Caki2 (cell line): ENCODE data around the gene HAVCR1. TPM values are rescaled to one million over a fixed set of nuclear protein-coding genes. Genes with fewer than 3 reads are reported as not detected.
A peak's percentile ranks its signal among the peaks of the same experiment; 100 is the strongest.
"Not testable (repeated sequence)": the region's sequence is repeated elsewhere in the genome, so short reads cannot be mapped to it uniquely, and the experiment has no call there.

Source experiments
- DNase-seq: peaks from one replicate; pipeline ENCODE4 v3.0.0-alpha.2; 2015; ENCODE audit warnings: low read depth
- in situ Hi-C: cut with HindIII; loops from 2 replicates; pipeline ENCODE4 v1.10.0; 2016; ENCODE audit warnings: low sequenced_read_pairs, low pct_unique_long_range_greater_than_20kb, mixed read lengths
- total RNA-seq: library from RNA; depleted of rRNA; stranded (reverse); fragments of >200 nt; shearing (Covaris generic); gene quantifications from 2 replicates; pipeline ENCODE4 v1.2.3, GENCODE V29; 2014; ENCODE audit warnings: low replicate concordance

Gene HAVCR1
- total RNA-seq, 1 experiment from 2014 or later = 62.9 TPM

DNA sequence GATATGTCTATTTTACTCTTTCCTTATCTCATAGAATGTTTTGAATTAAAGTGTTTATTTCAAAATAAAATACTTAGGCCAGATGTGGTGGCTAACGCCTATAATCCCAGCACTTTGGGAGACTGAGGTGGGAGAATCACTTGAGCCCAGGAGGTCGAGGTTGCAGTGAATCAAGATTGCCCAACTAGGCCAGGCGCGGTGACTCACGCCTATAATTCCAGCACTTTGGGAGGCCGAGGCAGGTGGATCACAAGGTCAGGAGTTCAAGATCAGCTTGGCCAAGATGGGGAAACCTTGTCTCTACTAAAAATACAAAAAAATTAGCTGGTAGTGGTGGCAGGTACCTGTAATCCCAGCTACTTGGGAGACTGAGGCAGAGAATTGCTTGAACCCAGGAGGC is 2.1 kb downstream of the HAVCR1 start:
- DNase-seq, in situ Hi-C loops: not testable (repeated sequence)

DNA sequence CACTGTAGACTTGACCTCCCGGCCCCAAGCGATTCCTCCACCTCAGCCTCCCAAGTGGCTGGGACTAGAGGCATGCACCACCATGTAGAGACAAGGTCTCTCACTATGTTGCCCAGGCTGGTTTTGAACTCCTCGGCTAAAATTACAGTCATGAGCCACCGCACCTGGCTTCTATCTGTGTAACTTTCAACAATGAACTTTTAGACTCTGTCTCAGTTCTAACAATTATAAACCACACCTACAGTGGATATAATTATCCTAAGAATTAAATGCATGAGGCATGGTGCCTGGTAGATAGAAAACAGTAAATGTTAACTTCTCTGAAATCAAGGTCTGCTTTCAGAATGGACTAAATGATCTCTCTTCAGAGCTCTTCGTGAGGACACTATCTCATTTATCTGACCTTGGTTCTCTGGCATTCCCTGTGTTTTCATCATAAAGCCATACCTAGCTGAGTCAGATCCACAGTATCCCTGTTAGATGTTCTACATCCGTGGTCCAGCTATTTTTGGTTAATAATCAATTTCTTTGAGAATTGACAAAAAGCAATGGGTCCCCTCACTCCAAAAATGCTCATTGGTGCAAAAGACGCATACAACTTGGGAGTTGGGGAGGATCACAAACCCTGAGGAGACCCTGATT is 7.2 kb downstream of the HAVCR1 start:
- in situ Hi-C loops = no loop called here
- no peak for DNase-seq

DNA sequence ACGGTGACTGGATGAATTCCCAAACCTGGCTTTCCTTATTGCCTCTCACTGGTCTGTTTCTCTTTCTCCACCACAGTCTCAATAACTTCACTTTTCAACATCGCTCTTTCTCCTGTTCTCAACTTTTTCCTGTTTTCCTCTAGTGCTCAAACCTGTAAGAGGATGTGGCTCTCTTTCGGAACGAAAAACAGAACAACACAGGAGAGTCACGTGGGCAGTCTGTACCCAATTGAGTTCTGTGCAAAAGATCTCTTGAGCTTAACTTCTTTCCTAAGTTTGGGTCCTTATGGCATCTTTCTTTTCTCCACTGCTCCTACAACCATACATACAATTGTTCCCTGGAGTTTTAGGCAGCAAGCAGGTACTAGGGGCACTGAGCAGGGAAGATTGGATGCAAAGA is 8.9 kb downstream of the HAVCR1 start:
- in situ Hi-C loops = no loop called here
- DNase-seq = no peak

DNA sequence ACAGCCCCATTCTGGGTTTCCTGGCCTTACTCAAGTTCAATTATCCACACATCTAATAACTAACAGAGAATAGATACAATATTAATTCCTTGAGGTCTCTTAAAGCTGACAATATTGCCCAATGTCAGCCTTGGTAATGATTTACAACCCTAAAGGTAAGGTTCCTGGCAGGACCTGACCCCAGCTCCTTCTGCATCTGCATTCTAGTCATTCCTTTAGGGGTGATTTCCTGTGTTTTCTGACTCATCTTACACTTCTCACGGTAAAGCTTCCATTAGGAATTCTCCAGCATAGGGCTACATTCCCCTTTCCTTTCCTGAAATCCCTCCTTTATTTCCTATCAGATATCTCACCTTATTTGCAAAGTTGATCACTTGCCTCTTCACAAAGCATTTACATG is 9.3 kb downstream of the HAVCR1 start:
- in situ Hi-C loops = no loop called here
- peak; percentile 63 for DNase-seq

- in situ Hi-C loops = no loop called here
- no peak for DNase-seq
Observed at GRCh38 chr5:157047898-157048297, 11.0 kb downstream of the HAVCR1 start.

- in situ Hi-C loops = not testable (repeated sequence)
Observed at GRCh38 chr5:157047016-157047415, 11.9 kb downstream of the HAVCR1 start.

DNA sequence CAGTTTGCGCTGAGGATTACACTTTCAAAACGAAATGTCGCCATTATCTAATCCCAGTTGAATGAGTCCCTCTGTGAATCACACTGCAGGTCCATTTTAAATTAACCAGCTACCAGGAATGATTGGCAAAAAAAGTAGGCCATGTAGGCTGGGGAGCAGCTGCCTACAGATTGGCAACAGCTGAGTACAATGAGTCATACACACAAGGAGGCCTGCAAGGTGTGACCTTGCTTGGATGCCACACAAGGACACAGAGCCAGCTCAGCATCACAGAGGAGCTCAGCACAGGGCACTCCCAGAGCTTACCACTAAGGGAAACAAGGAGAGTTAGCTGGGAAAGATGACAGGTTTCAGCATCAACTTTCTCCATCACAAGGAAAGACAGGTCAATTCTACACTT is 12.9 kb downstream of the HAVCR1 start:
- peak; percentile 92 for DNase-seq

More at GRCh38 chr5:157047016-157047415, 11.9 kb downstream of the HAVCR1 start:
- not testable (repeated sequence) for DNase-seq

DNA sequence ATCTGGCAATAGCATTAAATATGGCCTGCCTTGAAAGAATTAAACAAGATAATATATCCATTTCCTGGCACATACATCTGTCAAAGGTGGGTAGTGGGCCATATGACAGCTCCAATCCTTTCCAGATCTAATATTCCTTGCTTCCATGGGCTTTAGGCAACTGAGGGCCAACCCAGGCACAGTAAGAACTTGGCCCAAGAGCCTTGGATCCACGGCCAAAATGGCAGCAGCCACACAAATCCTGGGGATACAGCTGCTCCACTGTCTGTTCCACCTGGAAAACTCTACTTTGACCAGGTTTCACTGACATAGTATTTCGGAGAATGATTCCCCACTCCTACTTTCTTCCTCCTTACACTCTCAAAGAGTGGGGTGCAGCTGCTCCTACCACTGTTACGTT is 13.3 kb downstream of the HAVCR1 start:
- no peak for DNase-seq
- in situ Hi-C loops = no loop called here

More for the DNA sequence above, 12.9 kb downstream of the HAVCR1 start:
- in situ Hi-C loops = no loop called here

- peak; percentile 84 for DNase-seq
- in situ Hi-C loops = no loop called here
Observed at GRCh38 chr5:157038568-157039187, 20.2 kb downstream of the HAVCR1 start.

- in situ Hi-C loops, DNase-seq: not testable (repeated sequence)
Observed at GRCh38 chr5:157034106-157035072, 24.5 kb downstream of the HAVCR1 start.

DNA sequence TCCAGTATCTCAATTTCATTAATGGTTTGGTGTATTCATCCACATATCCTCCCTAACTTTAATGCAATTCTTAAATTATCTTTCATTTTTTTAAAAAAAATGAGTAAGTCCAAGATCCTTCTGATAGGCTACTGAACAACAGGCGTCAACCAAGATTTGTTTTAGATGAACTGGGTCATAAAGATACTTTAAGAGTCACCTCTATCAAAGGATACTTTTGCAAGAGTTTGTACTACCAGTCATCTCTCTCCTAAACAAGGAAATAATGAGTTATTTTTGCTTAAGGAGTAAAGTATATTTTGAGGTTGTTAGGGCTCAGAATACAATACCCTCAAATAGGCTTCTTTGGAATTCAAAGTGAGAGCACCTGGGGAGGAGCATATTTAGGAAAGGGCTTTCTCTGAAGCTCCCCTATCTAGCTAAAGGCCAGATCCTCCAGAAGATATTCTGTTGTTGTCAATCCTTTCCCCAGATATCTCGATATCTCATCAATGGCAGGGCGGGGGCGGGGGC is 25.8 kb downstream of the HAVCR1 start:
- in situ Hi-C loops = no loop called here
- DNase-seq = no peak

DNA sequence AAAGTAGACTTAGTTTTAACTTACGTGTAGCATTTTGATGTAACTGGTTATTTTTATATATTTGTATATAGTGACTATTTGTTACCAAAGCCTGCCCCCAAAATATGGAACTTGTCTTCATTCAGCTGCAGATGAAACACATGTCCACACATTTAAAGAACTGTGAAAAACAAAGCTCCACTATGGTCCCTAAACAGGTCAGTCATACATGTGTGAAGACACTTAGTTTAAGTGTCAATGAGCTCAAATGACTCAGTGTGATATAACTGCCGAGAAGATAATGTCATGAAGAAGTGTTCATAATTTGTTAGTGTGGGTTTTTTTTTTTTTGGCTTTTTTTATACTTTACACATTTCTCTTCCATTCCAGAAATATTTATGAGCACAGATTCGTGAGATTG is 28.2 kb downstream of the HAVCR1 start:
- DNase-seq = no peak
- in situ Hi-C loops = no loop called here

DNA sequence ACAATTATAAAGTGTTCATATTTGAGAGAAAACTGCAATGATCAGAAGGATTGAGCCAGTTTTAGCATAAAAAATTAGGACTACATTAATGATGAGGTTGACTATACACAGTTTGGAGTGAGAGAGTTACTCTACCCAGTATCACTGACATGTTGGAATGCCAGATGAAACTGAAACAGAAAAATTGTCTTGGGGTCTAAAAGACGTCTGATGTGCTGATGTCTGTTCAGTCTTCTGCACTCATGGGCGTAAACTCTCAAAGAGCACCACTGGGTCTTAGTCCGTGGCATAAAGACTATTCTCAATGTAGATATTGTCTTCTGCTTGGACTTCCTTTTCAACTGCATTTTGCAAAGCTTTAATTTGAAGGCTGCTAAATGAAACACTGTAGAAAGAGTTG is 29.5 kb downstream of the HAVCR1 start:
- in situ Hi-C loops = no loop called here
- DNase-seq = no peak

GRCh38 chr5:157027663-157028062 is 31.3 kb downstream of the HAVCR1 start:
- DNase-seq, in situ Hi-C loops: not testable (repeated sequence)

GRCh38 chr5:157026789-157027424 is 32.0 kb downstream of the HAVCR1 start:
- in situ Hi-C loops = no loop called here
- no peak for DNase-seq

DNA sequence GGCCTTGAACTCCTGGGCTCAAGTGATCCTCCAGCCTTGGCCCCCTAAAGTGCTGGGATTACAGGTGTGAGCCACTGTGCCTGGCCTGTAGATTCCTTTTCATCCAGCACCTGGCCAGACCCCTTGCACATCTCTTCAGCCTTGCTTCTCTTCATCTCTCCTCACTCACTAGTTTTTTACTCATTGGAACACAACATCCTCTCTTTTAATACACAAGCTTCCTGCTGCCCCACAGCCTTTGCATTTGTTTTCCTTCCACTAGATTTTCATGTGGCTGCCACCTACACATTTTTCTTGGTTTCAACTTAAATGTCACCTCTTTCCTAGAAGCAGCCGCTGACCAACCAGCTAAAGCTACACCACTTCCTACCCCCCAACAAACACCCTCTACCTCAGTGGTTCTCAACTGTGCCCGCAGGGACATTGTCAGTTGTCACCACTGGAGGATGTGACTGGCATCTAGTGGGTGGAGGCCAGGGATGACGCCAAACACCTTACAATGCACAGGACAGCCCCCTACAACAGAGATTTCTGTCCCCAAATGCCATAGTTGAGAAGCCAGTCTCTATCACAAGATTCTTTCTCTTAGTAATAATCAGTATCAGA is 33.7 kb downstream of the HAVCR1 start:
- in situ Hi-C loops = no loop called here
- no peak for DNase-seq

DNA sequence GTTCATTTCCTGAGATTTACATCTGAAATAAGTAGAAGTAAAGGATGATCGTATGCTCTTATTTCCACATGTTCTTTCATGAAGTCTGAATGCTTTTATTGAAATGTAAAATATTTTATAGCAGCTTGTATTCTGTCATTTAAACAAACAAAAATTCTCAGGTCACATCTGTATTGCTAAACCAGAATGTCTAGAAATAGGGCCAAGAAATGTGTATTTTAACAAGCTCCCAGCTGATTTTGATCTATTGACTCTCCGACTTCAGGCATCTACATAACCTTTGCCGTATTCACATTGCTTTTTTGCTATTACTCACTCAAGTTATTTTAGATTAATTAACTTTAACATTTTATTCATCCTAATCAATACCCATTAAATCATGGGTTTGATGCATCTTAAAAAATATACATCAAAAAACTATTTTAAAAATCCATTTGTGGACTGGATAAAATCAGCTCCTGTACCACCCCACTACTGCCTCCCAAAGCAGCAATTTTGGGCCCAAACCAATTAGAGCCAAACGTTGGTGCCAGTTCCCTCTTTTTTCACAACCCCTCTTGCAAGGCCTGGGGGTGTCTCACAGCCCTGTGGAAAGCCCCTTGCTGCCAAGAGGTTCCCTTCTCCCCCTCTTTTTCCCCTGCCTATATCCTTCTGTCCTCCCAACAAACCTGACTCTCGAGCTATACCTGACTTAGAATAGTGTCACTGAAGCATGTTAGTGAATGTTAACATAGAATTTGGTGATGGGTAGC is 34.5 kb downstream of the HAVCR1 start:
- in situ Hi-C loops = no loop called here
- no peak for DNase-seq
